ENCODE data around the gene REXO1. TPM values are rescaled to one million over a fixed set of nuclear protein-coding genes. Genes with fewer than 3 reads are reported as not detected.
A peak's percentile ranks its signal among the peaks of the same experiment; 100 is the strongest.

The REXO1 gene
- total and polyA plus RNA-seq, 9 of the 15 experiments (the other 6 are each of a cell fraction or from before 2014, with no cell fraction given) = 0.04 to 63.3 (median 15.8) TPM

GRCh38 chr19:1848399-1849131 is at the start of gene REXO1 (continued):
- TF ChIP-seq TSHZ1 (CRISPR knock-in tag; IDR thresholded peaks at IDR 0.05) = no peak
- TF ChIP-seq ZNF318 (IDR thresholded peaks at IDR 0.05; ENCODE audit: borderline replicate concordance in 1 of 2, low read depth in 1 of 2) = no peak
- TF ChIP-seq CHAMP1 (IDR thresholded peaks at IDR 0.05) = no peak
- TF ChIP-seq ZNF253 (CRISPR knock-in tag; conservative IDR thresholded peaks at IDR 0.05) = no peak
- no peak for TF ChIP-seq MTA2 (IDR thresholded peaks at IDR 0.05; ENCODE audit: low read depth)
- TF ChIP-seq ATF1 (CRISPR knock-in tag; IDR thresholded peaks at IDR 0.05) = no peak
- TF ChIP-seq ATF1 (tag; IDR thresholded peaks at IDR 0.05) = peak; percentile 63
- TF ChIP-seq MAX (CRISPR knock-in tag; IDR thresholded peaks at IDR 0.05) = no peak
- no peak for TF ChIP-seq ZNF311 (CRISPR knock-in tag; IDR thresholded peaks at IDR 0.05)
- no peak for TF ChIP-seq MTF1 (CRISPR knock-in tag; IDR thresholded peaks at IDR 0.05; ENCODE audit: borderline replicate concordance)
- peak; percentile 73 for TF ChIP-seq HCFC1 (IDR thresholded peaks at IDR 0.05; ENCODE audit: low read depth, low read length)
- TF ChIP-seq TCF7L2 (IDR thresholded peaks at IDR 0.05; ENCODE audit: low read depth, low read length) = no peak

Data from K562 (cell line).